GM12864 (cell line): Measurements from ENCODE around the gene CAMK2N2.
A peak's percentile ranks its signal among the peaks of the same experiment; 100 is the strongest.

Experiments used
- DNase-seq: peaks from one replicate; pipeline ENCODE4 v3.0.0-alpha.2; 2011; ENCODE audit warnings: low read depth
- H3K4me3 ChIP-seq: 2 replicates; pipeline ENCODE4 v1.5.1; 2011; ENCODE audit warnings: mild to moderate bottlenecking, low read depth, low read length, control low read depth
- CTCF ChIP-seq: IDR thresholded peaks from 2 replicates; pipeline ENCODE4 v1.5.1; 2011; ENCODE audit warnings: low read depth, mild to moderate bottlenecking, moderate library complexity, low read length, control low read depth, inconsistent platforms; ENCODE audit errors: missing control alignments

The CAMK2N2 gene

DNA sequence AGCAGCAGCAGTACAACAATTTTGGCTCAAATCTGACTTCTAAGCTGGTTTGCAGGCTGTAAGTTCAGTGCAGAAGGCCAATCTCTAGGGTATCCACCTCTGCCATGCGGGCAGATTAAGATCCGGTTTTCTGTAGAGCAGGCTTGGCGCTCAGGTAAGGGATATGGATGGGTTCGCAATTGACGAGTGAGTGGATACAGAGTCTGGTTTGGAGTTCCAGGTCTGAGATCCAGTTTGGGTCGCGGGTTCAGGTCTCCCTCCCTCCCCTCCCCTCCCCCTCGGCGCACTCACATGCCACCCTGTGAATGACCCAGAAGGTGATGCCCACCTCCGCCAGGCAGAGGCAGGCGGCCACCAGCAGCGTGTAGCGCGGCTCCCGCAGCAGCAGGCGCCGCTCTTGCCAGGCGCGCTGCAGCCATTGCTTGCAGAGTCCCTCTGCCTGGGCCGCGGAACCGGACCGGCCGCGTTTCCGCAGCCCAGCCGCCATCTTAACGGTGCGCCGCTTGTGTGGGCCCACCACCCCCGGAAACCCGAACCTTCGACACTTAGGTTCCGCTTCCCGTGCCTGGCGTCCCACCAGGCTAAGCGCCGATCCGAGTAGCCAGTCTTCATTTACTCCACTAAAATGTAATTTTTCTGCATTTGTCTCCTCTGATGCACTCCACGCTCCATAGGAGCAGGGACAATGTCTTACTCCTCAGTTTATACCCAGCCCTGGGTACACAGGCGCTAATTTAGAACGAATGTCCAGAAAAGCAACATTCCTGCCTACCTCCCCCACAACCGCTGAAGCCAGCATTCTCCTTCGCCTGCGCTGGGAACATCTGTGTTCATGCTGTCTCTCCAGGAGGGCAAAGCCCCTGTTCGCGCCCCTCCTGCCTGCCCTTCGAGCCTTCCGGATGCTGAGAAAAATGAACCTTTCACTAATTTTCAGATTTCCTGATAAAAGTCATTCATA, 12.6 kb downstream of the CAMK2N2 start, which contains the start of gene ALG3:
TSS of gene ALG3 (minus strand) at position 509 of the 958 bp plus-strand sequence. CDS start at position 487, 22 bp downstream.
- DNase-seq, result peak; percentile 68

GRCh38 chr3:184242297-184242685, 19.1 kb downstream of the CAMK2N2 start:
- no peak for TF ChIP-seq CTCF
- DNase-seq, result no peak

More for the DNA sequence above, 12.6 kb downstream of the CAMK2N2 start, which contains the start of gene ALG3:
- no peak for TF ChIP-seq CTCF
- peak within 1 kb of the TSS; percentile 91 for H3K4me3 ChIP-seq

DNA sequence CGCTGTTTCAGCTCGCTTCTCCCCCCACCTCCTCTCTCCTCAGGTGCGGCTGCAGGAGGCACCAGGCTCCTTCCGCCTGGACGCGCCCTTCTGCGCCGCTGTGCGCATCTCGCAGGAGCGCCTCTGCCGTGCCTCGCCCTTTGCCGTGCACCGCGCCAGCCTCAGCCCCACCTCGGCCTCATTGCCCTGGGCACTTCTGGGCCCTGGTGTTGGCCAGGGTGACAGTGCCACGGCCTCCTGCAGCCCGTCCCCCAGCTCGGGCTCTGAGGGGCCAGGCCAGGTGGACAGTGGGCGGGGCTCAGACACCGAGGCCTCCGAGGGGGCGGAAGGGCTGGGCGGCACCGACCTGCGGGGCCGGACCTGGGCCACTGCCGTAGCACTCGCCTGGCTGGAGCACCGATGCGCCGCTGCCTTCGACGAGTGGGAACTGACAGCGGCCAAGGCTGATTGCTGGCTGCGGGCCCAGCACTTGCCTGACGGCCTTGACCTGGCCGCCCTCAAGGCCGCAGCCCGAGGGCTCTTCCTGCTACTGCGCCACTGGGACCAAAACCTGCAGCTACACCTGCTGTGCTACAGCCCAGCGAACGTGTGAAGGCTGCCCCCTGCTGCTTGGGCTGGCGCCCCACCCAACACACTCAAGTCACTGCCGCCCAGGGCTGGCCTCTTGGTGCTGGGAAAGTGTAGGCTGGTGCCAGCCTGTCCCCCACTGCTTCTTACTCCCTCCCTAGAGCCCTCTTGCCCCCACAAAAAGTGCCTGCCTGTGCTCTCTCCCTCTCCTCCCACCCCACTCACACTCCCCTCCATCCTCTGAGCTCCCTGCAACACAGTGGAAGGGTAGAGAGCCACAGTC, 19.7 kb downstream of the CAMK2N2 start:
- no peak for DNase-seq

More at GRCh38 chr3:184242297-184242685, 19.1 kb downstream of the CAMK2N2 start:
- no peak overlapping the region for H3K4me3 ChIP-seq

DNA sequence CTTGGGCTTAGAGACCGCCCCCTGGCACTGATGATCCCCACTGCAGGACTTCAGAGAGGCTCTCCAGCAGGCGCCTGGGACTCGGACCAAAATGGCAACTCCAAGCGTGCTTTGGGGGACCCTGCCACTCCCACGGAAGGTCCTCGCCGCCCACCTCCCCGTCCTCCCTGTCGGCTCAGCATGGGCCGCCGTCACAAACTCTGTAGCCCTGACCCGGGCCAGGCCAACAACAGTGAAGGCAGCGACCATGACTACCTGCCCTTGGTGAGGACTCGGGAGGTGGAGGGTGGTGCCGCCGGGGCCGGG, 20.3 kb downstream of the CAMK2N2 start:
- no peak for TF ChIP-seq CTCF
- H3K4me3 ChIP-seq, result no peak overlapping the region
- DNase-seq, result no peak

More for the DNA sequence above, 19.7 kb downstream of the CAMK2N2 start:
- no peak overlapping the region for H3K4me3 ChIP-seq
- peak; percentile 35 for TF ChIP-seq CTCF

GRCh38 chr3:184240384-184241140, 20.8 kb downstream of the CAMK2N2 start:
- no peak for TF ChIP-seq CTCF
- DNase-seq, result no peak
- no peak overlapping the region for H3K4me3 ChIP-seq

DNA sequence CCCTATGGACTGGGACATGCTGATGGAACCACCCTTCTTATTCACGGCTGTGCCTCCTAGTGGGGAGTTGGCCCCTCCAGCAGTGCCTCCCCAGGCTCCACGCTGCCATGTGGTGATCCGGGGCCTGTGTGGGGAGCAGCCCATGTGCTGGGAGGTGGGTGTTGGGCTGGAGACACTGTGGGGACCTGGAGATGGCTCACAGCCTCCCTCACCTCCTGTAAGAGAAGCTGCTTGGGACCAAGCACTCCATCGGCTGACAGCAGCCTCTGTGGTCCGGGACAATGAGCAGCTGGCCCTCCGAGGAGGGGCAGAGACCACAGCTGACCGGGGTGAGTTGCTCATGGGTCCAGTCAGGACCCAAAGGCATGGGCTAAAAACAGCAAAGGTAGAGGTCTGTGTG, 21.6 kb downstream of the CAMK2N2 start:
- H3K4me3 ChIP-seq, result no peak overlapping the region
- no peak for DNase-seq
- TF ChIP-seq CTCF, result no peak
